ENCODE measurements around the gene CNIH2.

GRCh38 chr11:66328031-66328301 is 50.0 kb downstream of the CNIH2 start:
- TF ChIP-seq DPF2 (CRISPR knock-in tag; IDR thresholded peaks at IDR 0.05; ENCODE audit: borderline replicate concordance, low read depth) (no peak), THAP11 (CRISPR knock-in tag; IDR thresholded peaks at IDR 0.05) (no peak), TCF12 (IDR thresholded peaks at IDR 0.05) (no peak), TCF12 (CRISPR knock-in tag; IDR thresholded peaks at IDR 0.05) (no peak), NAIF1 (CRISPR knock-in tag; IDR thresholded peaks at IDR 0.05; ENCODE audit: borderline replicate concordance) (no peak), RXRA (CRISPR knock-in tag; IDR thresholded peaks at IDR 0.05) (no peak), GATAD2A (CRISPR knock-in tag; IDR thresholded peaks at IDR 0.05) (no peak), POLR2A (IDR thresholded peaks at IDR 0.05; ENCODE audit: insufficient read depth in 1 of 2, low read depth in 2 of 2, low read length in 2 of 2) (no peak), CTCF (CRISPR knock-in tag; IDR thresholded peaks at IDR 0.05) (no peak), SRSF1 (optimal IDR thresholded peaks at IDR 0.05; ENCODE audit: low read depth, low read length) (no peak), SRY (CRISPR knock-in tag; IDR thresholded peaks at IDR 0.05) (no peak)

Measured in HepG2 (cell line).